G401.6 (cell line): Measurements from ENCODE around the gene PLA2G4F.

Experiments used
- FAIRE-seq: peaks from 2 replicates; lab custom pipeline; 2012; peaks lifted over from hg19 to GRCh38; lab: Jason Lieb, UNC

Gene PLA2G4F, protein sequence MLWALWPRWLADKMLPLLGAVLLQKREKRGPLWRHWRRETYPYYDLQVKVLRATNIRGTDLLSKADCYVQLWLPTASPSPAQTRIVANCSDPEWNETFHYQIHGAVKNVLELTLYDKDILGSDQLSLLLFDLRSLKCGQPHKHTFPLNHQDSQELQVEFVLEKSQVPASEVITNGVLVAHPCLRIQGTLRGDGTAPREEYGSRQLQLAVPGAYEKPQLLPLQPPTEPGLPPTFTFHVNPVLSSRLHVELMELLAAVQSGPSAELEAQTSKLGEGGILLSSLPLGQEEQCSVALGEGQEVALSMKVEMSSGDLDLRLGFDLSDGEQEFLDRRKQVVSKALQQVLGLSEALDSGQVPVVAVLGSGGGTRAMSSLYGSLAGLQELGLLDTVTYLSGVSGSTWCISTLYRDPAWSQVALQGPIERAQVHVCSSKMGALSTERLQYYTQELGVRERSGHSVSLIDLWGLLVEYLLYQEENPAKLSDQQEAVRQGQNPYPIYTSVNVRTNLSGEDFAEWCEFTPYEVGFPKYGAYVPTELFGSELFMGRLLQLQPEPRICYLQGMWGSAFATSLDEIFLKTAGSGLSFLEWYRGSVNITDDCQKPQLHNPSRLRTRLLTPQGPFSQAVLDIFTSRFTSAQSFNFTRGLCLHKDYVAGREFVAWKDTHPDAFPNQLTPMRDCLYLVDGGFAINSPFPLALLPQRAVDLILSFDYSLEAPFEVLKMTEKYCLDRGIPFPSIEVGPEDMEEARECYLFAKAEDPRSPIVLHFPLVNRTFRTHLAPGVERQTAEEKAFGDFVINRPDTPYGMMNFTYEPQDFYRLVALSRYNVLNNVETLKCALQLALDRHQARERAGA

DNA sequence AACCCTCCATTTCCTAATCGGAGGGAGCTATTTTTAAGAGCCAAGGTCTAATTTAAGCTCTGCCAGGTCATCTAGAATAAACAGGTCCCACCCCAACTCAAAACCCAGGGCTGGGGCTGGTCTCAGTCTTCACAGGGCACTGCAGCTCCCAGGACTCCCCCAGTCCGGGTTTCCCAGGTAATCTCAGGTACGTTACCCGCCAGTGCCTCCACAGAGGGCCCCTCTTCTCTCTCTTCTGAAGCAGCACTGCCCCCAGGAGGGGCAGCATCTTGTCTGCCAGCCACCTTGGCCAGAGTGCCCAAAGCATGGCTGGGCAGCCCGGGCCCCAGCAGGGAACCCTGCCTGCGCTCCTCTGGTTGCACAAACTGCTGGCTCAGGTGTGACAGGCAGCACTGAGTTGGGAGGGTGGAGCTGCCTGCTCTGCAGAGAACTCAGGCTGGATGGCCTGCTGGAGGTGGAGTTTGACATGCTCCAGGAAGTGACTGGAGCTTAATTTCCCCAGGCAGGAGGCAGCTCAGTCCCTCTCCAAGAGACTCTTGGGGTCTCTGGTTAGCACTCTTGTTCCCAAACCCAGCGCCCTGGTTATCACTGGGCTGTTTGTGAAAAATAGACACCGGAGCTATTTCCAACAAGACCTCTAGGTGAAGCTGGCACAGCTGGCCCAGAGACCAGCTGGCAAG, at the start of gene PLA2G4F:
Gene PLA2G4F, minus strand, starts transcription at position 394 of the 680 bp plus-strand sequence. Its CDS starts 87 bp downstream, at position 307.
- no peak for FAIRE-seq

GRCh38 chr15:42203891-42204290, 47.5 kb upstream of the PLA2G4F start:
- no peak for FAIRE-seq

GRCh38 chr15:42202653-42203052, 46.2 kb upstream of the PLA2G4F start:
- no peak for FAIRE-seq

- FAIRE-seq = no peak
Measured at GRCh38 chr15:42201801-42202200, 45.4 kb upstream of the PLA2G4F start.

DNA sequence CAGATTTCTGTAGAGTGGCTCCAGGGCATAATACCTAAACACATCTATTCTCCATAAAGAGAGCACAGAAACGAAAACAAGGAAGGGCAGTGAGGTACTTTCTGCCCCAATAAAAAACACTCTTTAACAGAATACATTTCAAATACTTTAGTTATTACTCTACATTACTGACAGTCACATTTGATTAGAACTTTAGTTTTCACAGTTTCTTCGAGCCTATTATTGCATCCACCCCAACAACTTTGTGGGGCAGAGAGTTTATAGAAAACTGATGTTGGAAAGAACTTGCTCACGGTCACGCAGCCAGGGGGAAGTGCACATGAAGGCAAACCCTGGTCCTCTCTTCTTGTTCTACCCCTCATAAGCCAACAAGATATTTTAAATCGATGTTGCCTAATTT, 42.7 kb upstream of the PLA2G4F start:
- no peak for FAIRE-seq

DNA sequence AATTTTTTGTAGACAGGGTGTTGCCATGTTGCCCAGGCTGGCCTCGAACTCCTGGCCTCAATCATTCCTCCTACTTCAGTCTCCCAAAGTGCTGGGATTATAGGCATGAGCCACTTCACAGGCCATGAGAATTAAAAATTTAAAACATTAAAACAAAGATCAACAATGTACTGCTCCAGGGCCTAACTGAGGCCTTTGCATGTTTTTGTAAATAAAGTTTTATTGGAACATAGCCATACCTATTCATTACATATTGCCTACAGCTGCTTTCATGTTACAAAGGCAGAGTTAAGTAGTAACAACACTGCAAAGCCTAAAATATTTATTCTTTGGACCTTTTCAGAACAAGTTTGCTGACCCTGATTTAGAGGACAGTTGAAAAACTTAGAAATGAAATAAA, 42.1 kb upstream of the PLA2G4F start:
- FAIRE-seq = no peak

GRCh38 chr15:42194513-42194912, 38.1 kb upstream of the PLA2G4F start:
- FAIRE-seq = no peak

DNA sequence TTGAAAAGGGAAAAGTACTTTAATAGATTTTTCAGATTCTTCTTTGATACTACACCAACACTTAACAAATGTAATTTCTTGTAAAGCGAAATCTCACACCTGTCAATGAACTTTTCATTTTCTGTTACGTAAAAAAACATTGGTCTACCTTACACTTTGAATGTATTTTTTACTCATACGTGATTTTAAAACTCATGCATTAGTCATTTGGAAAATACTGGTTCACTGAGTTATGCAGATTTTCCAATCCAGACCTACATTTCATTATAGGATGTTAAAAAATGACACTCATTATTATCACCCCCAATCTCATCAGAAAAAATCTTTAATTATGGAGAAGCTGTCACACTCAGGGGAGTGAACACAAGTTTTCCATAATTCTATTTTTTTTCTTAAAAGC, 36.9 kb upstream of the PLA2G4F start:
- no peak for FAIRE-seq

DNA sequence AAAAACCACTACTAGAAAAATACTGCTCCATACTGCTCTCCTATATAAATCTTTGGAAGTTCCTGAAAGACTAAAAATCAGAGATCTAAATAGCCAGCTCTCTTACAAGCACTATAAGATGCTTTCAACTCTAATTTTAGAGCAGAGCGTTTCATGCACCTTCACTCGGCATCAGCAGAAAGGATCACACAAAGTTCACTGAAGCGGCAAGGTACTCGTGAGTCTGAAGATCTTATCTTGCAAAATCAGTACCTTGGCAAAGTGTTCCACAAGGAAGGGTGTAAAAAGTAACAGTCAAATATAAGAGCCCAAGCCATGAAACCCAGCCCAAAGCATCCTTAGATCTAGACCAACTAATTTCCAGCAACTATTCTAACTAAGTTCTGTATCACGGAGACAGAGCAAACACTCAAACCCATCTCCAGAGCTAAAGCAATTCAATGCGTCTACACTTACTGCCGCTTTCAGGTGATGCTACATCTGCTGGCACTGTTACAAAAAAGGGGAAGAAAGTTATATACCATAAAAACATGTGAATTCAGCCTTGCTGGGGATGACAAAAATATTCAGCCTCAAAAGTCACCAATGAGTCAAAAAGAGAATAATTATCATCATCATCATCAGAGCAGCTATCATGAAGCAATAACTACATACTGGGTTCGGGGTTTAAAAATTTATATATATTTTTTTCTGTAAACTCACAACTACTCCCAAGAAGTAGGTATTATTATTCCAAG, 35.3 kb upstream of the PLA2G4F start:
- FAIRE-seq = no peak

- FAIRE-seq = no peak
Measured at GRCh38 chr15:42190370-42190769, 33.9 kb upstream of the PLA2G4F start.

DNA sequence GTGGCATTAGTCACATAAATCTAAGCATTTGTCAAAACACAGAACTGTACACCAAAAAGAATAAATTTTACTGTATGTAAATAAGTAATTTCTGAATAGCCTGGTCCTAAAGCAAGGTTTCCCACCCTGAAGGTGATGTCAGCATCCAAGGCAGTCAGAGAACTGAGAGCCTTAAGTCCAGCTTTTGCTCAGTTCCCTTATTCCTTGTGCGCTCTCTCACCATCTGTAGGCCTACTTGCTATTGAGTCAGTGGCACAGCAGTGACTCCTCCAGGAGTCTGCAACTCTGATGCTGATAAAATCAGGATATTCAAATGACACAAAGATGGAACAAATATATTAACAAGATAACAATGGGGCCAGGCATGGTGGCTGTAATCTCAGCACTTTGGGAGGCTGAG, 29.4 kb upstream of the PLA2G4F start:
- FAIRE-seq = no peak

- FAIRE-seq = no peak
Measured at GRCh38 chr15:42184736-42185135, 28.3 kb upstream of the PLA2G4F start.

- FAIRE-seq = no peak
Measured at GRCh38 chr15:42184296-42184695, 27.9 kb upstream of the PLA2G4F start.

DNA sequence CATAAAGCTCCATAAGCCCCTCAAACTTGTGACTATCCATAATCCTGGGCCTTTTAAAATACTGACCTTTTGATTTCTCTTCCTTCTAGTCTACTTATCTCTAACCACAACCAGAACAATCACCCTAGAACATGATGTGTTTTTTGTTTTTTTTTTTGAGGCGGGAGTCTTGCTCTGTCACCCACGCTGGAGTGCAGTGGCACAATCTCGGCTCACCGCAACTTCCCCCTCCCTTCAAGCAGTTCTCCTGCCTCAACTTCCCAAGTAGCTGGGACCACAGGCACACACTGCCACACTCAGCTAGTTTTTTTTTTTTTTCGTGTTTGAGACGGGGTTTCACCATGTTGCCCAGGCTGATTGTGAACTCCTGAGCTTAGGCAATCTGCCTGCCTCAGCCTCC, 26.5 kb upstream of the PLA2G4F start:
- FAIRE-seq = no peak

DNA sequence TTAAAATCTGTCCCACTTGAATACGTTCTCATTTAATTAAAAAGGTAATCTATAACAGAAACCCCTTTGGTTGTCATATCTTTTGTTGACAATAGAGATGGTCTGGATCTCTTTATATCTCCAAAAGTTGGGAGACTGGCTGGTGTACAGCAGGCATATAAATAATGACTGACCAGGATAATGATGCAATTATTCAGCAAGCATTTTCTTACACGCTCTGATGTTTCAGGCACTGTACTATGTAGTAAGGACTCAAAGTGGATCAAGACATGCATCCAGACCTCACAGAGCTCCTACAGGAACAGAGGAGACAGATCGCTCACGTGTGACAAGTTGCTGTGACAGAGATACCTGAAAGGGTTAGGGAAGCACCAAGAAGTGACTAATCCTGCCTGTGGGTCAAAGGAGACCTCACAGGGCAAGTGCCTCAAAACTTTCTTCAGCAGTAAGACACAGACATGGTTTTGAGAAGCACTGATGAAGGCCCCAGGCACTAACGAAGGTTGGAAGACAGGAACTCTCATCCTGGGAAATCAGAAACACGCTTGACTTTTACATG, 26.0 kb upstream of the PLA2G4F start:
- no peak for FAIRE-seq

GRCh38 chr15:42178056-42178455, 21.6 kb upstream of the PLA2G4F start:
- no peak for FAIRE-seq

GRCh38 chr15:42175671-42176070, 19.2 kb upstream of the PLA2G4F start:
- no peak for FAIRE-seq

DNA sequence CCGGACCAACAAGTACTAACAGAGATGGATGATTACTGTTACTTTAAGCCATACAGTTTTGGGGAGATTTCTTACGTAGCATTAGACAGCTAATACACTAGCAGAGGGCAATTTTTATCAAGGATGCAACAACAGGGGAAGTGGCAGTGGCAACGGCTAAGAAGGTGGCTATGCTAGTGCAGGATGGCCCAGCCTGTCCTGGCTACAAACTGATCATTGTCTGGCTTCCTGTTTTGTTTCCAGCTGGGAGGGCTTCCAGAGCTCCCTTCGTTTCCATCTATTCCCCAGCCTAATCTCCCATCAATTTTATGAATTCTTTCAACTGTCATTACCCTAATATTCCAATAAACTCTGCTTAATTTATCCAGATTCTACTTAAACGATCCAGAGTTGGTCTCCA, 16.0 kb upstream of the PLA2G4F start:
- FAIRE-seq = no peak

- FAIRE-seq = no peak
Measured at GRCh38 chr15:42171795-42172194, 15.4 kb upstream of the PLA2G4F start.

DNA sequence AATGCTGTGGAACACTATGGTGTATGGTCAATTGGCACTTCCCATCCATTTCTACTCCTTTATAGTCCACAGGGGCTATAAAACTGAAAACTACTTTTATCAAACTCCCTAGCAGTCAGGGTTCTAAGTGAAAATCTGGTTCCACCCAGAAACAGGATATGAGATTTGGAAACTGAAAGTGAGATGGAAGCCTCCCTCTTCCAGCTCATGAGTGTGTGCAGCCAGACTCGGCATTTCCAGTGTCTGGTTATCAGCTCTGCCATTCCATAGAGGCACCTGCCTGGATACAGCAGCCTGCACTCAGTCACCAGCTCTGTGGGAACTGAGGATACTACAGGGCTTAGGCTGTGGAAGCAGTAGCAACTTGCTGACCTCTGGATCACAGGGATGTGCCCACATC, 14.7 kb upstream of the PLA2G4F start:
- no peak for FAIRE-seq

- FAIRE-seq = no peak
Measured at GRCh38 chr15:42166225-42166940, 9.9 kb upstream of the PLA2G4F start.
